Measurements from ENCODE around the gene EYA2.

- TF ChIP-seq CTCF (IDR thresholded peaks at IDR 0.05; ENCODE audit: low read depth, low read length, missing input control) (no peak), FOXA1 (IDR thresholded peaks at IDR 0.05) (no peak), EGR1 (IDR thresholded peaks at IDR 0.05; ENCODE audit: low read depth in 2 of 2) (no peak)
Measured at GRCh38 chr20:47161411-47161810, 266.8 kb downstream of the EYA2 start.
